Measurements from ENCODE around the gene NRP1.
"Not testable (repeated sequence)": the region's sequence is repeated elsewhere in the genome, so short reads cannot be mapped to it uniquely, and the experiment has no call there.

Gene NRP1

GRCh38 chr10:33334153-33334804, at the start of gene NRP1:
Gene NRP1, minus strand, starts transcription at chr10:33334667. Its CDS starts 285 bp downstream, at chr10:33334382.
- DNase-seq (ENCODE audit: low spot score), result peak; percentile 76

GRCh38 chr10:33384201-33384600, 49.7 kb upstream of the NRP1 start:
- DNase-seq (ENCODE audit: low spot score), result not testable (repeated sequence)

- no peak for DNase-seq (ENCODE audit: low spot score)
Observed at GRCh38 chr10:33382921-33383713, 48.6 kb upstream of the NRP1 start.

- DNase-seq (ENCODE audit: low spot score), result no peak
Observed at GRCh38 chr10:33382216-33382600, 47.7 kb upstream of the NRP1 start.

GRCh38 chr10:33381451-33382215, 47.2 kb upstream of the NRP1 start:
- DNase-seq (ENCODE audit: low spot score), result peak; percentile 71

- DNase-seq (ENCODE audit: low spot score), result no peak
Observed at GRCh38 chr10:33377658-33378025, 43.2 kb upstream of the NRP1 start.

- DNase-seq (ENCODE audit: low spot score), result no peak
Observed at GRCh38 chr10:33376976-33377657, 42.6 kb upstream of the NRP1 start.

- DNase-seq (ENCODE audit: low spot score), result no peak
Observed at GRCh38 chr10:33376476-33376875, 42.0 kb upstream of the NRP1 start.

GRCh38 chr10:33373263-33373662, 38.8 kb upstream of the NRP1 start:
- no peak for DNase-seq (ENCODE audit: low spot score)

- no peak for DNase-seq (ENCODE audit: low spot score)
Observed at GRCh38 chr10:33371234-33371633, 36.8 kb upstream of the NRP1 start.

GRCh38 chr10:33370434-33370930, 36.0 kb upstream of the NRP1 start:
- DNase-seq (ENCODE audit: low spot score), result no peak

GRCh38 chr10:33368086-33368485, 33.6 kb upstream of the NRP1 start:
- DNase-seq (ENCODE audit: low spot score), result no peak

- no peak for DNase-seq (ENCODE audit: low spot score)
Observed at GRCh38 chr10:33365871-33366411, 31.5 kb upstream of the NRP1 start.

GRCh38 chr10:33365301-33365700, 30.8 kb upstream of the NRP1 start:
- DNase-seq (ENCODE audit: low spot score), result no peak

GRCh38 chr10:33363106-33363505, 28.6 kb upstream of the NRP1 start:
- no peak for DNase-seq (ENCODE audit: low spot score)

- no peak for DNase-seq (ENCODE audit: low spot score)
Observed at GRCh38 chr10:33358016-33358415, 23.5 kb upstream of the NRP1 start.

GRCh38 chr10:33355274-33355673, 20.8 kb upstream of the NRP1 start:
- no peak for DNase-seq (ENCODE audit: low spot score)

- no peak for DNase-seq (ENCODE audit: low spot score)
Observed at GRCh38 chr10:33353853-33354252, 19.4 kb upstream of the NRP1 start.

GRCh38 chr10:33353334-33353733, 18.9 kb upstream of the NRP1 start:
- no peak for DNase-seq (ENCODE audit: low spot score)

GRCh38 chr10:33352615-33353014, 18.1 kb upstream of the NRP1 start:
- no peak for DNase-seq (ENCODE audit: low spot score)

GRCh38 chr10:33352175-33352574, 17.7 kb upstream of the NRP1 start:
- no peak for DNase-seq (ENCODE audit: low spot score)

- DNase-seq (ENCODE audit: low spot score), result no peak
Observed at GRCh38 chr10:33350041-33350440, 15.6 kb upstream of the NRP1 start.
